ENCODE results near the gene XRCC6.

Gene XRCC6

GRCh38 chr22:41688365-41689211 lies 67.5 kb downstream of the XRCC6 start, which contains the start of gene SNU13:
TSS of gene SNU13 (minus strand) at chr22:41688867. CDS start at chr22:41688796, 71 bp downstream.
- DNase-seq: peak; percentile 92

DNA sequence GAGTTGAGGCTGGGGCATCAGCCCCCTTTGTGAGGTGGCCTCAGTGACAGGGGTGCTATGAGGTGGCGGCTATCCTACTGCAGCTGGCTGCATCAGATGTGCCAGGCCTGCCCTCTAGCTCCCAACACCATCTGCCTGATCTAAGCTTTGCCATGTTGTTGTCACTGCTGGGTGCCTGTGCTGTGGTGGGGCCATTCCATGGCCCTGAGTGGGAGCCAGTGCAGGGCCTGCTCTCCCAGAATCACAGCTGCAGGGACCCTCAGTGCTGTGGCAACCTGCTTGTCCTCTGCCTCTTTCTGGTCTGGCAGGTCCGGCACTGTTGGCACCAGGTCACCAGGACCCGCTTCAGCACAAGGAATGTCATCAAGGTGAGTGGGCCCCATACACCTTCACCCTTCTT lies 69.4 kb downstream of the XRCC6 start:
- DNase-seq: no peak

GRCh38 chr22:41695211-41695610 lies 74.1 kb downstream of the XRCC6 start:
- no peak for DNase-seq

GRCh38 chr22:41696703-41697102 lies 75.6 kb downstream of the XRCC6 start:
- no peak for DNase-seq

GRCh38 chr22:41697126-41697775 lies 76.2 kb downstream of the XRCC6 start:
- DNase-seq: peak; percentile 84

DNA sequence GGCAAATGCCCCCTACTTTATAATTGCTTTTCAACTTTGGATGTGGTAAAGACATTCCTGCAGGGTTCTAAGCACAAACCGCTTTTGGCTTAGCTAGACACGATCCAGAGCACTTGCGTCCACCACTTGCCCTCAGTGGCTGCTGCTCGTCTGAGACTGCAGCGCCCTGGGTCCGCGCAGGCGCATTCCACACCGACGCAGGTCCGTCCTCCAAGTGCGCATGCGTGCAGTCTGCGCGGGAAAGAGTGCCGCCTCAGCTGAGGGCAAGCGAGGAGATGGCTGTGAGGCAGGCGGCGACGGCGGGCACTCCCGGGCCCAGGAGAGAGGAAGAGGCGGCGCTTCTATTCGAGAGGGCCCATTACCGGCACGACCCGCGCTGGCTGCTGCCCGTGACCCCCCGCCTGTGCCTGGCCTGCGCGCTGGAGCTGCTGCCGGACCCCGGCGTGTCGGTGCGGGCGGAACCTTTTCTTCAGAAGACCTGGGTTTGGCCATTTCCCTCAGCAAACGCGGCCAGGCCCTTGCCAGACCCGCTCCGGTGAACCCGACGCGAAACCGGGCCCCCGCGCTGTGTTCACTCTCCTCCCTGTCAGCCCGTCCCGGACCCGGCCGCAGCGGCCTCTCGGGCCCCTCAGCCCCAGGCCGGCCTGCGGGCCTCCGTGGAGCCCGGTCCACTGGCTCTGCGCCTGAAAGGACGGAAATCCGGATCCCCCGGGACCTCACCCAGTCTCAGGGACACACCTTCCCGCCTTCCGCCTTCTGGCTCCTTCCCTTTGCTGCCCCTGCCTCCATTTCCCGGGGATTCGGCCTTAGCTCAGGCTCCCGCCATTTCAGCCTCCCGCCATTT lies 78.4 kb downstream of the XRCC6 start, which contains the start of gene MEI1:
TSS of gene MEI1 (plus strand) at position 240 of the 844 bp plus-strand sequence. CDS start at position 276, 36 bp downstream.
- peak; percentile 77 for DNase-seq

- no peak for DNase-seq
These were observed 78.9 kb downstream of the XRCC6 start for GRCh38 chr22:41700108-41700364.

- no peak for DNase-seq
These were observed 81.7 kb downstream of the XRCC6 start for GRCh38 chr22:41702763-41703162.

GRCh38 chr22:41709341-41709740 lies 88.2 kb downstream of the XRCC6 start:
- DNase-seq: no peak

DNA sequence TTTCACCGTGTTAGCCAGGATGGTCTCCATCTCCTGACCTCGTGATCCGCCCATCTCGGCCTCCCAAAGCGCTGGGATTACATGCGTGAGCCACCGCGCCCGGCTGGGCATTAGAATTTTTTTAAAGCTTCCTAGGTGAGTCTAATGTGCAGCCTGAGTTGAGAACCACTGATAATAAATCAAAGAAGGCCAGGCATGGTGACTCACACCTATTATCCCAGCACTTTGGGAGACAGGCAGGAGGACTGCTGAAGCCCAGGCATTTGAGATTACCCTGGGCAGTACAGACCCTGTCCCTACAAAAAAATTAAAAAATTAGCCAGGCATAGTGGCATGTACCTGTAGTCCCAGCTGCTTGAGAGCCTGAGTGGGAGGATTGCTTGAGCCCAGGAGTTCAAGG lies 91.9 kb downstream of the XRCC6 start:
- DNase-seq: no peak

Measured in fibroblast of skin of right quadriceps (primary cell).